GM23248 (cell line): ENCODE measurements around the gene PLA2G2D.

Source experiments
- EZH2 ChIP-seq: fragments of 200-600 bp; sonication (generic); IDR thresholded peaks from 2 replicates; pipeline ENCODE4 v1.6.1; 2018; ENCODE audit warnings: antibody characterized with exemption, mild to moderate bottlenecking; ENCODE audit not compliant: insufficient read depth, poor library complexity, severe bottlenecking
- EZH2phosphoT487 ChIP-seq: fragments of 200-600 bp; sonication (generic); IDR thresholded peaks from 2 replicates; pipeline ENCODE4 v1.6.1; 2018; ENCODE audit warnings: antibody characterized with exemption, moderate library complexity, mild to moderate bottlenecking, low read depth; ENCODE audit not compliant: insufficient read depth

DNA sequence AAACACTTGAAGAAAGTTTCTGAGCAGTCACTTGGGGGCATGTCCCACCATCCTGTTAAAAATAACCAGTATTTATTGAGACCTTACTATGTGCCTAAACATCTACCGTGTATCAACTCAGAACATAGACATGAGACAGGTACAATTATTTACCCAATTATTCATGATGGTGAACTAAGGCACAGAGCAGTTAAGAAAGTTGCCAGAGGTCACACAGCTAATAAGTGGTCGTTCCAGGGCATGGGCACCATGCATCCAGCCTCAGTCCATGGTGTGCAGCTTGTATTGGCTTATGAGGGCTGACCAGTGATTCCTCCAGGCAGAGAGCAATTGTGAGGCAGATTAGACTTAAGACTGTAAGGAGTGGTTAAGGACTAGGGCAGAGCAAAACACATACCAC is 44.0 kb downstream of the PLA2G2D start:
- TF ChIP-seq EZH2 (no peak), EZH2phosphoT487 (no peak)
